Fibroblast of skin of back (primary cell): Measurements from ENCODE around the gene PROC. TPM values are rescaled to one million over a fixed set of nuclear protein-coding genes. Genes with fewer than 3 reads are reported as not detected.
A peak's percentile ranks its signal among the peaks of the same experiment; 100 is the strongest.

Source experiments
- DNase-seq: peaks from one replicate; pipeline ENCODE4 v3.0.0-alpha.2; 2013
- polyA plus RNA-seq, 2 experiments: library from polyadenylated mRNA; unstranded; fragments of 120-200 nt; gene quantifications; one replicate each; pipeline ENCODE4 v1.2.1, GENCODE V29; 2013; ENCODE audit not compliant: insufficient read length in 2 of 2

PROC gene
- 0.25 TPM for polyA plus RNA-seq (2013, experiment 1 of 2; ENCODE audit: insufficient read length)
- polyA plus RNA-seq (2013, experiment 2 of 2; ENCODE audit: insufficient read length), result not detected

- DNase-seq, result no peak
These were observed at the start of gene PROC for GRCh38 chr2:127418300-127419111. Gene PROC, plus strand, starts transcription at chr2:127418427. Its CDS starts 1,516 bp downstream, at chr2:127419943.

- DNase-seq, result no peak
These were observed 48.2 kb upstream of the PROC start for GRCh38 chr2:127370010-127370409.

- no peak for DNase-seq
These were observed 47.2 kb upstream of the PROC start for GRCh38 chr2:127371037-127371436.

GRCh38 chr2:127373362-127374083 lies 44.7 kb upstream of the PROC start:
- DNase-seq, result no peak

DNA sequence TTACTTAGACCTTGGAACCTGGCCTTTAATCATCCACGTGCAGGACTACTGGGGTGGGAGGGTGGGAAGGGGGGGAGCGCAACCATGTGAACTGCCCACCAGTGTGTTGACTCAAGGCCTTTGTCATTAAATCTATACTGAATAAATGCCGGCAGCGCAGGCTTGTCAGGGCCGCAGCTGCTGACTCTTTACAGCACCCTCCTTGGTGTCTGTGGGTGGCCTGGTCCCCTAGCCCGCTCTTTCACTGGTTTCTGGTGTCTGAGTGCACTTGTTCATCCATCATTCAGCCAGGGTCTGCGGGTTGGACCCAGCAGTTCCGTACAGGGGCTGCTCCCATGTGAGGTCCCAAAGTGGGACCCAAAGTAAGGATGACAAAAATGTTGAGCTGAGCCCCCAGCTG lies 42.0 kb upstream of the PROC start:
- no peak for DNase-seq

DNA sequence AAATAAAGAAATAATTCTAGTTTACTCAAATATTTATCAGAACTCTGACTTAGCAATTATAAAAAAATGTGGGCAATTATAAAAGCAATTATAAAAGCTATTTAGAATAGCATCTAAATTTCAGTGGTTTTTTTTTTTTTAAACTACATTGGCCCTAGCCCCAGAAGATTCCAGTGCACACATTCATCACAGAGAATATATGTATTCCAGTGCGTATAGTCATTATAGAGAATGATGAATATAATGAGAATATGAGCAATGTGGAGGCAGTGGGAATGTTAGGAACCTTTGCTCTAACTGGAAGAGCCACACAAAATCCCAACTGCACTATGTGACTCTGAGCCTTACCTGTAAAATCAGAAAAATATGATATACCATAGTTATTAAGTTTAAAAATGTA lies 41.0 kb upstream of the PROC start:
- DNase-seq, result peak; percentile 40

GRCh38 chr2:127378720-127379119 lies 39.5 kb upstream of the PROC start:
- no peak for DNase-seq

DNA sequence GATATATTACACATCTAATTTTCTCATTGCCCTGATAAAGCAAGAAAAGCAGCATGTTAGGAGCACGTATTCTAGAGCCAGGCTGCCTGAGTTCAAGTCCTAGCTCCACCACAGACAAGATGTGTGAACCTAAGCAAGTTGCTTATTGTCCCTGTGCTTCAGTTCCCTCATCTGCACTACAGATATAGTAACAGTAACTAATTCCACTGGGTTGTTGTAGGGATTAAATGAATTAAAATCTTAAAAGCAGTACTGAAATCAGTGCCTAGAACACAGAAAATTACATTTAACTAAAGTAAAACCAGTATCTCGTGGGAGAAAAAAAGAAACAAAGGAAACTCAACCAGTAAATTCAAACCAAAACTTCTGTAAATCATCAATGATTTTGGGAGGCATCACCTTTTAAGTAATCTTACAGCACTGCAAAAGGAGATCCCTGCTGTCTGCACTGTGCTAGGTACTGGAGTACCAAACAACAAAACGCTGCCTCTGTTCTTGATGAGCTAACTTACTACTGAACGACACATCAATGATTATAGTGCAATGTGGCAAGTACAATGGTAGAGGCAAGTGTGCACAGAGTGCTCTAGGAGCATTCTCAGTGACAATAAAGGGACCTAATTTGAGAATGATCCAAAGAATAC lies 38.4 kb upstream of the PROC start:
- DNase-seq, result no peak

DNA sequence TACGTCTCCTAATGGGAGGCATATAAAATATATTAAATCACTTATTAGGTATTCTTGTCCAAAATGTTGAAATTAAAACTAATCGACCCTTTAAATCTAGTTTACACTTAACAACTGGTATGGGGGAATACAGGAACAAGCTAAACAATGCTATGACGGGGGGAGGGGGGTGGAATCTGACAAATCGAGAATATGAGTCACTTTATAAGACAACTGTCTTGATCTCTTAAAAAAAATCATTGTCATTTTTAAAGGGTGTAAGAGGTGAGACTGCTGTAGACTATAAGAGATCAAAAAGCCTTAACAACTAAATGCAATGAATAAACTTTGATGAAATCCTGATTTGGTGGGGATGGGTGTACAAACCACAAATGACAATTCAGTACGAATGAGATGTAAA lies 36.5 kb upstream of the PROC start:
- no peak for DNase-seq

GRCh38 chr2:127382831-127383230 lies 35.4 kb upstream of the PROC start:
- no peak for DNase-seq

- DNase-seq, result no peak
These were observed 33.7 kb upstream of the PROC start for GRCh38 chr2:127384529-127384928.

- DNase-seq, result no peak
These were observed 32.0 kb upstream of the PROC start for GRCh38 chr2:127386246-127386645.

GRCh38 chr2:127386764-127387654 lies 31.2 kb upstream of the PROC start:
- peak; percentile 88 for DNase-seq

GRCh38 chr2:127387655-127388422 lies 30.4 kb upstream of the PROC start, which contains the start of gene MAP3K2:
Gene MAP3K2, minus strand, starts transcription at chr2:127387975. Its CDS starts 44,846 bp downstream, at chr2:127343129.
- DNase-seq, result peak; percentile 89

GRCh38 chr2:127388423-127389164 lies 29.6 kb upstream of the PROC start:
- no peak for DNase-seq

- DNase-seq, result no peak
These were observed 28.3 kb upstream of the PROC start for GRCh38 chr2:127389778-127390435.

DNA sequence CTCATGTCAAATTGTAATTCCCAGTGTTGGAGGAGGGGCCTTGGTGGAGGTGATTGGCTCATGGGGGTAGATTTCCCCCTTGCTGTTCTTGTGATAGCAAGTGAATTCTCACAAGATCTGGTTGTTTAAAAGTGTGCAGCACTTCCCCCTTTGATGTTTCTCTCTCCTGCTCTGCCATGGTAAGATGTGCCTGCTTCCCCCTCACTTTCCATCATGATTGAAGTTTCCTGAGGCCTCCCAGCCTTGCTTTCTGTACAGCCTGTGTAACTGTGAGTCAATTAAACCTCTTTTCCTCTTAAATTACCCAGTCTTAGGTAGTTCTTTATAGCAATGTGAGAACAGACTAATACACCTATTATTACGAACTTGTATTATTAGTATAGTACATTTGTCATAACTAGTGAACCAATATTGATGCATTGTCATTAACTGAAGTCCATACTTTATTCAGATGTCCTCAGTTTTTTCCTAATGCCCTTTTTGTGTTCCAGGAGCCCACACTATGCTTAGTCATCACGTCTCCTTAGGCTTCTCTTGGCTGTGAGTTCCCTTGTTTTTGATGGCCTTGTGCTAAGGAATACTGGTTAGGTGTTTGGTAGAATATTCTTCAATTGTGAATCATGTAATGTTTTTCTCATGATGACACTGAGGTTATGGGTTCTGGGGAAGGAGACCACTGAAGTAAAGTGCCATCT lies 25.9 kb upstream of the PROC start:
- no peak for DNase-seq

DNA sequence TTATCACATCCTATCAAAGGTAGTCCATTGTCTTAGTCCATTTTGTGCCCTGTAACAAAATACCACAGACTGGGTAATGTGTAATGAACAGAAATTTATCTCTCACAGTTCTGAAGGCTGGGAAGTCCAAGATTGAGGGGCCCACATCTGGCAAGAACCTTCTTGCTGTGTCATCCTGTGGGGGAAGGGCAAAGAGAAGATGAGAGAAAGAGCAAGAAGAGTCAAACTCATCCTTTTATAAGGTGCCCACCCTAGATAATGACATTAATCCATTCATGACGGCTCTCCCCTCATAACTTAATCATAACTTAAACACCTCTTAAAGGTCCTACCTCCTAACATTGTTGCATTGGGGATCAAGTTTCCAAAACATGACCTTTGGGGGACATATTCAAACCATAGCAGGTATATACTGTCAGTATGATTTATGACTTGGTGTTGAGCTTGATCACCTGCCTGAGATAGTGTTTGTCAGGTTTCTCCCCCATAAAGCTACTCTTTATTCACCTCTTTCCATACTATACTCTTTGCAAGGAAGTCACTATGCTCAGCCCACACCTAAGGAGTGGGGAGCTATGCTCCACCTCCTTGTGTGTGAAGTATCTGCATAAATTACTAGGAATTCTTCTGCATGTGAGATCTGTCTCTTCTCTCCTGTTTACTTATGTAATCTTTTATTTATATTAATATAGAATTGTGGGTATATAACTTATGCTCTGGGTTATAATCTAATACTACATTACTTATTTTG lies 25.2 kb upstream of the PROC start:
- no peak for DNase-seq

DNA sequence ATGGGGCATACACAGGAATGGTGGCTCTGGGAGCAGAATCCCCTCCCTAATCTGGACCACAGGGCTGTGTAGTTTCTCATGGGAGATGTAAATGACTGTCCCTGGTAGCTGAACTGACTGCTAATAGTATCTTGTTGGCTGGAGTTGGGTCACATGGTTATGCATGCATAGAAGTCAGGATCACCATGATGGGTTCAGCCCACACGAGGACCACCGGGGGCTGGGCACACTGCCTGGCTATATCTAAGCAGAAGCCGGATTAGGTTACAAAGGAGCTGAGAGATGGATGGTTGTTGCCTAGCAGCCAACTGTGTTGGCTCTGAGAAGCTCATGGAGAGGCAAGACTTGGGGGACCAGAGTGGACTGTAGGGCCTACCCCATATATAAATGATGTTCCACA lies 23.7 kb upstream of the PROC start:
- no peak for DNase-seq
